Astrocyte of the cerebellum (primary cell): Measurements from ENCODE around the gene SH2D2A.

ENCODE experiments used
- DNase-seq: peaks from one replicate; pipeline ENCODE4 v3.0.0-alpha.2; 2011; ENCODE audit warnings: low read depth
- H3K4me3 ChIP-seq: 2 replicates; pipeline ENCODE4 v1.5.1; 2011; ENCODE audit warnings: mild to moderate bottlenecking, low read depth, low read length, moderate library complexity
- in situ Hi-C: cut with HindIII; loops from 2 replicates; pipeline ENCODE4 v1.10.0; 2017; ENCODE audit warnings: low sequenced_read_pairs
- TF ChIP-seq, protein P1 (sequence below): IDR thresholded peaks from 2 replicates; pipeline ENCODE4 v1.5.1; 2012; ENCODE audit warnings: low read length, low read depth, moderate library complexity, mild to moderate bottlenecking; ENCODE audit errors: missing control alignments

Gene SH2D2A

DNA sequence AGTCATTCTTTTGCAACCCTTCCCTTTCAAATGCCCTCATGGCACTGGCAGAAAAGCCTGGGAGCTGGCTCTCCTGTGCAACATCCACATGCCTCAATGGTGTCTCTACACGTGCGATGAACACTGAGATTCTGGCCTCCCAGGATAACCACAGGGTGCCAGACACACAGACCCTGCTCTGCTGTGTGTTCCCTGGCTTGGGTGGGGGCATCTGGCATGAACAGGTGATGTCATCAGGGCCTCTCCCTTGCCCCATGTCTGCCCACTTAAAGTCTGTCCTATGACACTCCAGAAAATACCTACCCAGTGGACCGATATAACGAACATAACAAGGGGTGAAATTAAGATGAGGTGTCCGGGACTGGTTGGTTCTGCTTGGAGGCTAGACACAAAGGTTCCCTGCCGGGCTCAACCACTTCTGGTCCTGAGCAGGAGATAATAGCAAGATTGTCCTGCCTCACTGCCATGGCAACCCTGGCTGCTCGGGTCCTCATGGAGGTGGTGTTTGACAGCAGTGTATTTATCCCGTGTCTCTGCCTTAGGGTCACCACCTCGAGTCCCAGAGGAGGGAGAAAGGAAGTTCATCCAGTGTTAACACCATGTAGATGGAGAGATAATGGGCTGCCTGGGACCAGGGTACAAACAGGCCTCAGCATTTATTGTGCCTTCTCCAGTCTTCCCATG is 22.9 kb upstream of the SH2D2A start:
- H3K4me3 ChIP-seq, result no peak overlapping the region
- TF ChIP-seq, protein P1, sequence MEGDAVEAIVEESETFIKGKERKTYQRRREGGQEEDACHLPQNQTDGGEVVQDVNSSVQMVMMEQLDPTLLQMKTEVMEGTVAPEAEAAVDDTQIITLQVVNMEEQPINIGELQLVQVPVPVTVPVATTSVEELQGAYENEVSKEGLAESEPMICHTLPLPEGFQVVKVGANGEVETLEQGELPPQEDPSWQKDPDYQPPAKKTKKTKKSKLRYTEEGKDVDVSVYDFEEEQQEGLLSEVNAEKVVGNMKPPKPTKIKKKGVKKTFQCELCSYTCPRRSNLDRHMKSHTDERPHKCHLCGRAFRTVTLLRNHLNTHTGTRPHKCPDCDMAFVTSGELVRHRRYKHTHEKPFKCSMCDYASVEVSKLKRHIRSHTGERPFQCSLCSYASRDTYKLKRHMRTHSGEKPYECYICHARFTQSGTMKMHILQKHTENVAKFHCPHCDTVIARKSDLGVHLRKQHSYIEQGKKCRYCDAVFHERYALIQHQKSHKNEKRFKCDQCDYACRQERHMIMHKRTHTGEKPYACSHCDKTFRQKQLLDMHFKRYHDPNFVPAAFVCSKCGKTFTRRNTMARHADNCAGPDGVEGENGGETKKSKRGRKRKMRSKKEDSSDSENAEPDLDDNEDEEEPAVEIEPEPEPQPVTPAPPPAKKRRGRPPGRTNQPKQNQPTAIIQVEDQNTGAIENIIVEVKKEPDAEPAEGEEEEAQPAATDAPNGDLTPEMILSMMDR, result no peak
- no peak for DNase-seq
- in situ Hi-C loops, result no loop called here

DNA sequence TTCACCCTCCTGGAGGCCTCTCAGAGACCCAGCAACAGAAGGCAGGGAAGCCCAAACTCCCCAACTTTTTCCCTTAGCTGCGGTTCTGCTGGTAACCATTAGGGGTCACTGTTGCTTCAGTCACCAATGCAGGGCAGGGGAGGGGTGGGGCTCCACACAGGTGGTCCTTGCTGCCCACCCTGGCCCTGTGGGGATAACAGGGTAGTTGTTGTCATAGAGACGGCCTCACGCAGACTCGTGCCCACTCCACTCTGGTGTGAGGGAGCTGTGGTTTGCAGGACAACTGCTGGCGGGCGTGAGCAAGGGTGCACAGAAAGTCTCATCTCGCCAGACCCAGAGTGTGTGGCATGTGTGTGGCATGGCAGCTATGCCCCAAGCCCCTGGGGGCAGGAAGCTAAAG is 22.3 kb upstream of the SH2D2A start:
- in situ Hi-C loops, result no loop called here
- H3K4me3 ChIP-seq, result no peak overlapping the region
- TF ChIP-seq, protein P1, result peak; percentile 95
- DNase-seq, result no peak

DNA sequence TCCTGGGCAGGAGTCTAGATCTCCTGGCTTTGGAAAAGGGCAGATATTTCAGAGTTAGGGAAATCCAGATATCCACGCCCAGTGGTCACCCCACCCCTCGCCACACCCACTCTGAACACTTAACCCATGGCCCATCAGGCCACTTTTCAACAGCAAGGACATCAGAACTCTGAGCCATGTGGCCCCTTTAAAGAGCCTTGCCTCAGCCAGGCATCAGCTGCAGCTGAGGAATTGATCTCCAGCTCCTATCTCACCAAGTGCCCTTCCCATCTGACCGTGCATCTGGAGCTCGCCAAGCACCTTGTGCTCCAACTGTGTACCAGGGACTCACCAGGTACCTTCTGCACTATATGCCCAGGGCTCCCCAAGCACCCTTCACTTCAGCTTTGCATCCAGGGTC is 20.2 kb upstream of the SH2D2A start:
- no peak overlapping the region for H3K4me3 ChIP-seq
- TF ChIP-seq, protein P1, result no peak
- in situ Hi-C loops, result no loop called here
- DNase-seq, result no peak

- no peak for DNase-seq
- TF ChIP-seq, protein P1, result no peak
- in situ Hi-C loops, result no loop called here
- no peak overlapping the region for H3K4me3 ChIP-seq
These were observed 19.5 kb upstream of the SH2D2A start for GRCh38 chr1:156836041-156836654.

DNA sequence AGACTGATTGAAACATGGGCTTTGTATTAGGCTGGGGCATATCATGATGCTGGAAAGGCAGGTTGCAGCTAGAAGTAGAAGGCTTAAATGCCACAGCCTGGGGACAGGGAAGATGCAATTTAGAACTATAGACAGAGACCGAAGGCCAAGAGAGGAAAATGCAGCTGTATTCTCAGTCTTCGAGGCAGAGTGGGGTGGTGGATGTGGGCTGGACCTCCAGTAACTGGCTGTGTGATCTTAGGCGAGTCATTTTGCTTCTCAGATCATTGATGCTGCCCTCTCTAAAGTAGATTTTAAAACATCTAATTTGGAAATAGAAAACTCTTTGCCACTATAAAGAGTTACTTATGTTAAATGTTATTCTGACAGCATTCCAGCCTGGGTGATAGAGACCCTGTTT is 17.7 kb upstream of the SH2D2A start:
- in situ Hi-C loops, result no loop called here
- no peak overlapping the region for H3K4me3 ChIP-seq
- DNase-seq, result no peak
- TF ChIP-seq, protein P1, result no peak

GRCh38 chr1:156833603-156834002 is 17.0 kb upstream of the SH2D2A start:
- TF ChIP-seq, protein P1, result no peak
- in situ Hi-C loops, result no loop called here
- H3K4me3 ChIP-seq, result no peak overlapping the region
- no peak for DNase-seq
